ENCODE measurements around the gene ITPA. TPM values are rescaled to one million over a fixed set of nuclear protein-coding genes. Genes with fewer than 3 reads are reported as not detected.

Gene ITPA
- total RNA-seq, 1 experiment from 2014 or later, result 104 TPM

DNA sequence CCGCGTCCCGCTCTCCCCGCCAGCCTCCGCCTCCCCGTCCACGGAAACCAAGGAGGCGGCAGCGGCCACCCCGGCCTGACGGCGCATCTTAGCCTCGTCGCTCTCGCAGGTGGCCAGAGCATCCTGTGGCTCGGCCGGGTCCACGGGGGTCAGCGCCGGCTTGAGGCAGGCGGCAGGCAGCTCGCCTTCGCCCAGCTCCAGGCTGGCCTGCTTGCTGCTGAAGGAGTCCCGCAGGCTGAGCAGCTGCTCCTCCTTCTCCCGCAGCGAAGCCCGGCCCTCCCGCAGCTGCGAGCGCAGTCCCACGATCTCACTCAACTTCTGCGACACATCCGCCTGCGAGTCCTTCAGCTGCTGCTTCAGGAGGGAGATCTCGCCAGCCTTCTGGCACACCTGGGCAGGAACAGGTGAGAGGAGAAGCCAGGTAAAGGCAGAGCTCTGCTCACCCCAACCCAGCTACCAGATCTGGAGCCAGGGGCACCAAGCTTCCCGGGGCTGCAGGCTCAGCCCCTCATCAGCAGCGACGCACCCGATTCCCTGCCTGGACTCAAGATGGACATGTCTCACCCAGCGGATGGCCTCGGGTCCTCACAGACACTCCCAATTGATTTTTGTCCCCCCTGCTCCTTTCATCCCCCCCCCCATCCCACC is 44.4 kb upstream of the ITPA start:
- H3K27me3 Mint-ChIP-seq (ENCODE audit: low read depth), result peaks cover 2% of the 10 kb centered on the region; the same call in 1 of the 2 replicates
- ChIA-PET CTCF (interaction anchor here (0.8 to 1.6 kb wide), 2 partner anchors 35 to 111 kb away, joined by 3 to 4 read pairs; no protein-coding TSS in a partner anchor), POLR2A (no interaction called here)
- H3K4me3 Mint-ChIP-seq, result no peak overlapping the region
- H3K27ac Mint-ChIP-seq, result no peak overlapping the region
- no peaks in the 10 kb centered on the region; the same call in 1 of the 2 replicates for H3K9me3 Mint-ChIP-seq
- peaks cover 25% of the 10 kb centered on the region for H3K4me1 Mint-ChIP-seq
- H3K36me3 Mint-ChIP-seq, result peaks cover 2% of the 10 kb centered on the region
- DNase-seq (ENCODE audit: low spot score), result no peak
- TF ChIP-seq ESRRA (CRISPR knock-in tag; IDR thresholded peaks at IDR 0.05; ENCODE audit: borderline replicate concordance) (no peak), KAT7 (CRISPR knock-in tag; IDR thresholded peaks at IDR 0.05; ENCODE audit: borderline replicate concordance) (no peak), FOXJ3 (CRISPR knock-in tag; IDR thresholded peaks at IDR 0.05; ENCODE audit: borderline replicate concordance) (no peak), ELF4 (CRISPR knock-in tag; IDR thresholded peaks at IDR 0.05; ENCODE audit: low read depth) (no peak)
- ATAC-seq, result no peak

- Mint-ChIP-seq H3K4me1 (peaks cover 25% of the 10 kb centered on the region), H3K36me3 (peaks cover 2% of the 10 kb centered on the region), H3K27me3 (ENCODE audit: low read depth) (peaks cover 2% of the 10 kb centered on the region; the same call in 1 of the 2 replicates), H3K4me3 (no peak overlapping the region), H3K9me3 (no peaks in the 10 kb centered on the region; the same call in 1 of the 2 replicates), H3K27ac (no peak overlapping the region)
- TF ChIP-seq, protein P1, sequence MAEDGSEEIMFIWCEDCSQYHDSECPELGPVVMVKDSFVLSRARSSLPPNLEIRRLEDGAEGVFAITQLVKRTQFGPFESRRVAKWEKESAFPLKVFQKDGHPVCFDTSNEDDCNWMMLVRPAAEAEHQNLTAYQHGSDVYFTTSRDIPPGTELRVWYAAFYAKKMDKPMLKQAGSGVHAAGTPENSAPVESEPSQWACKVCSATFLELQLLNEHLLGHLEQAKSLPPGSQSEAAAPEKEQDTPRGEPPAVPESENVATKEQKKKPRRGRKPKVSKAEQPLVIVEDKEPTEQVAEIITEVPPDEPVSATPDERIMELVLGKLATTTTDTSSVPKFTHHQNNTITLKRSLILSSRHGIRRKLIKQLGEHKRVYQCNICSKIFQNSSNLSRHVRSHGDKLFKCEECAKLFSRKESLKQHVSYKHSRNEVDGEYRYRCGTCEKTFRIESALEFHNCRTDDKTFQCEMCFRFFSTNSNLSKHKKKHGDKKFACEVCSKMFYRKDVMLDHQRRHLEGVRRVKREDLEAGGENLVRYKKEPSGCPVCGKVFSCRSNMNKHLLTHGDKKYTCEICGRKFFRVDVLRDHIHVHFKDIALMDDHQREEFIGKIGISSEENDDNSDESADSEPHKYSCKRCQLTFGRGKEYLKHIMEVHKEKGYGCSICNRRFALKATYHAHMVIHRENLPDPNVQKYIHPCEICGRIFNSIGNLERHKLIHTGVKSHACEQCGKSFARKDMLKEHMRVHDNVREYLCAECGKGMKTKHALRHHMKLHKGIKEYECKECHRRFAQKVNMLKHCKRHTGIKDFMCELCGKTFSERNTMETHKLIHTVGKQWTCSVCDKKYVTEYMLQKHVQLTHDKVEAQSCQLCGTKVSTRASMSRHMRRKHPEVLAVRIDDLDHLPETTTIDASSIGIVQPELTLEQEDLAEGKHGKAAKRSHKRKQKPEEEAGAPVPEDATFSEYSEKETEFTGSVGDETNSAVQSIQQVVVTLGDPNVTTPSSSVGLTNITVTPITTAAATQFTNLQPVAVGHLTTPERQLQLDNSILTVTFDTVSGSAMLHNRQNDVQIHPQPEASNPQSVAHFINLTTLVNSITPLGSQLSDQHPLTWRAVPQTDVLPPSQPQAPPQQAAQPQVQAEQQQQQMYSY (CRISPR knock-in tag; IDR thresholded peaks at IDR 0.05), result no peak
- TF ChIP-seq SP1 (CRISPR knock-in tag; conservative IDR thresholded peaks at IDR 0.05), result no peak
- TF ChIP-seq SMAD3 (CRISPR knock-in tag; IDR thresholded peaks at IDR 0.05; ENCODE audit: borderline replicate concordance), result no peak
- TF ChIP-seq RORB (CRISPR knock-in tag; IDR thresholded peaks at IDR 0.05), result no peak
- no peak for TF ChIP-seq ZNF396 (CRISPR knock-in tag; IDR thresholded peaks at IDR 0.05; ENCODE audit: borderline replicate concordance)
- no peak for TF ChIP-seq NFATC4 (CRISPR knock-in tag; IDR thresholded peaks at IDR 0.05)
- no peak for TF ChIP-seq AFF4 (CRISPR knock-in tag; IDR thresholded peaks at IDR 0.05; ENCODE audit: borderline replicate concordance)
- TF ChIP-seq ARID4B (CRISPR knock-in tag; IDR thresholded peaks at IDR 0.05; ENCODE audit: borderline replicate concordance), result no peak
- no peak for TF ChIP-seq ZNF671 (CRISPR knock-in tag; IDR thresholded peaks at IDR 0.05)
- no peak for TF ChIP-seq NFYB (CRISPR knock-in tag; conservative IDR thresholded peaks at IDR 0.05; ENCODE audit: low read depth)
- no peak for TF ChIP-seq JAZF1 (CRISPR knock-in tag; IDR thresholded peaks at IDR 0.05)
- TF ChIP-seq ZMAT4 (CRISPR knock-in tag; IDR thresholded peaks at IDR 0.05), result no peak
- no peak for TF ChIP-seq EMX1 (CRISPR knock-in tag; IDR thresholded peaks at IDR 0.05)
- ATAC-seq, result no peak
- no peak for DNase-seq (ENCODE audit: low spot score)
- CTCF ChIA-PET, result interaction anchor here (0.8 to 1.6 kb wide), 2 partner anchors 34 to 112 kb away, joined by 3 to 4 read pairs; no protein-coding TSS in a partner anchor
- POLR2A ChIA-PET, result no interaction called here
Observed at GRCh38 chr20:3165473-3166337, 43.6 kb upstream of the ITPA start.
